ENCODE data around the gene PPP6R1. TPM values are rescaled to one million over a fixed set of nuclear protein-coding genes. Genes with fewer than 3 reads are reported as not detected.

PPP6R1 gene
- total and polyA plus RNA-seq, 2 of the 13 experiments (the other 11 are each of a cell fraction or from before 2014, with no cell fraction given) = 25.8 to 54.0 TPM

GRCh38 chr19:55256562-55257460 is 2.0 kb downstream of the PPP6R1 start (continued):
- TF ChIP-seq PRDM10 (CRISPR knock-in tag; IDR thresholded peaks at IDR 0.05; ENCODE audit: low read depth) (no peak), PBX2 (CRISPR knock-in tag; IDR thresholded peaks at IDR 0.05) (no peak), KLF15 (CRISPR knock-in tag; IDR thresholded peaks at IDR 0.05; ENCODE audit: borderline replicate concordance) (no peak), SNAPC5 (CRISPR knock-in tag; IDR thresholded peaks at IDR 0.05; ENCODE audit: borderline replicate concordance) (no peak), IKZF4 (CRISPR knock-in tag; IDR thresholded peaks at IDR 0.05; ENCODE audit: borderline replicate concordance, low read depth, not compliant biosample characterization) (no peak), ATAD3A (CRISPR knock-in tag; IDR thresholded peaks at IDR 0.05) (no peak), ZNF512 (CRISPR knock-in tag; IDR thresholded peaks at IDR 0.05) (no peak), JDP2 (CRISPR knock-in tag; IDR thresholded peaks at IDR 0.05; ENCODE audit: borderline replicate concordance) (no peak), ZFP36L1 (CRISPR knock-in tag; IDR thresholded peaks at IDR 0.05) (no peak), ZNF30 (CRISPR knock-in tag; IDR thresholded peaks at IDR 0.05) (no peak), ZNF747 (CRISPR knock-in tag; IDR thresholded peaks at IDR 0.05; ENCODE audit: borderline replicate concordance) (no peak), NFIC (IDR thresholded peaks at IDR 0.05; ENCODE audit: low read length) (no peak), ZNF224 (CRISPR knock-in tag; IDR thresholded peaks at IDR 0.05) (no peak), PAXIP1 (CRISPR knock-in tag; conservative IDR thresholded peaks at IDR 0.05) (peak; percentile 84), ZNF597 (CRISPR knock-in tag; IDR thresholded peaks at IDR 0.05) (no peak)
